ENCODE results near the gene AR. TPM values are rescaled to one million over a fixed set of nuclear protein-coding genes. Genes with fewer than 3 reads are reported as not detected.

The AR gene
- total and polyA plus RNA-seq, 9 of the 15 experiments (the other 6 are each of a cell fraction or from before 2014, with no cell fraction given) = 0.01 to 0.04 (median 0.01) TPM; not detected in 6

- TF ChIP-seq UBTF (IDR thresholded peaks at IDR 0.05; ENCODE audit: borderline replicate concordance in 1 of 2, low read depth in 2 of 2, low read length in 2 of 2) (no peak), TFAP4 (CRISPR knock-in tag; IDR thresholded peaks at IDR 0.05; ENCODE audit: borderline replicate concordance) (no peak), MTA3 (IDR thresholded peaks at IDR 0.05; ENCODE audit: borderline replicate concordance) (no peak), FOXO4 (CRISPR knock-in tag; IDR thresholded peaks at IDR 0.05) (no peak), CTBP1 (IDR thresholded peaks at IDR 0.05; ENCODE audit: borderline replicate concordance) (no peak)
These were observed 108.7 kb downstream of the AR start (continued) for GRCh38 chrX:67652543-67652942.

GRCh38 chrX:67654301-67654700 is 110.5 kb downstream of the AR start:
- in situ Hi-C loops (cut with MboI) (no loop called here), intact Hi-C loops (cut with micrococcal nuclease) (no loop called here)
- no peaks in the 10 kb centered on the region for H3K9me3 ChIP-seq (replicated peaks; ENCODE audit: control insufficient read depth, insufficient read depth, low read depth, low read length)
- H3K9ac ChIP-seq (ENCODE audit: insufficient read depth in 1 of 2, low read depth in 2 of 2, low read length in 2 of 2) = no peak overlapping the region
- no TSS peak for BruUV-seq (replicated peaks)
- no peaks in the 10 kb centered on the region for H3K27me3 ChIP-seq (ENCODE audit: control insufficient read depth in 2 of 2, insufficient read depth in 2 of 2, low read length in 2 of 2)
- no peak overlapping the region for H2AFZ ChIP-seq (ENCODE audit: low read depth, low read length)
- no peaks in the 10 kb centered on the region for H4K20me1 ChIP-seq (replicated peaks; ENCODE audit: control insufficient read depth, insufficient read depth, low read length)
- 0% methylated on average over 1 of the region's 1 CpG for WGBS (ENCODE audit: insufficient coverage, low coverage, missing lambda C conversion rate)
- no peak for ATAC-seq
- CTCF ChIA-PET (ENCODE audit: low intra/inter-chr PET ratio) = no interaction called here
- H3K79me2 ChIP-seq (ENCODE audit: control insufficient read depth, insufficient read depth, low read length) = no peaks in the 10 kb centered on the region
- DNase-seq (ENCODE audit: extremely low read depth in 1 of 4, low spot score in 3 of 4) = no peak
- no peak for TF ChIP-seq ZC3H4 (CRISPR knock-in tag; IDR thresholded peaks at IDR 0.05; ENCODE audit: borderline replicate concordance)
- no peak for TF ChIP-seq FOXA3 (CRISPR knock-in tag; conservative IDR thresholded peaks at IDR 0.05 in 1 of 2, IDR thresholded peaks at IDR 0.05 in 1 of 2)
- no peak overlapping the region for H3K4me3 ChIP-seq
- POLR2A ChIA-PET = no interaction called here
- H3K9me1 ChIP-seq (ENCODE audit: control insufficient read depth, insufficient read depth, low read length) = no peaks in the 10 kb centered on the region
- FAIRE-seq = no peak
- H3K36me3 ChIP-seq (ENCODE audit: control insufficient read depth, insufficient read depth, low read length) = no peaks in the 10 kb centered on the region
- H3K27ac ChIP-seq (ENCODE audit: extremely low read depth, low read depth, low read length) = no peak overlapping the region
- no peaks in the 10 kb centered on the region for H3K4me1 ChIP-seq (replicated peaks in 1 of 2; ENCODE audit: control insufficient read depth in 2 of 2, insufficient read depth in 2 of 2, low read length in 2 of 2)
- no peak overlapping the region for H3K4me2 ChIP-seq (ENCODE audit: insufficient read depth, low read length)

Measured in K562 (cell line).